ENCODE results near the gene KLHDC4. TPM values are rescaled to one million over a fixed set of nuclear protein-coding genes. Genes with fewer than 3 reads are reported as not detected.

The KLHDC4 gene
- total RNA-seq, 4 donors from 2014 or later, result 39.4 to 125 (median 63.6) TPM

DNA sequence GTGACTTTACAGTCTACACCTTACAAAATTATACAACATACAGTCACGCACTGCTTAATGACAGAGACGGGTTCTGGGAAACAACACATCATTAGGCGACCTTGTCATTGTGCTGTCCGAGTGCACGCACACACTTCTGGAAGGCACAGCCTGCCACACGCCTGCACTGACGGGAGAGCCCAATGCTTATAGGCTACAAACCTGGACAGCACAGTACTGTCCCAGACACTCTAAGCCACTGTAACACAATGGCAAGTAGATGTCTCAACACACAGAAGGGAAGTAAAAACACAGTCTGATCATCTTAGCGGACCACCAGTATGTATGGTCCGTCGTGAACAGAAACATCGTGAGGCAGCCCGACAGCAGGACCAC, 29.8 kb downstream of the KLHDC4 start:
- TF ChIP-seq, protein P1, sequence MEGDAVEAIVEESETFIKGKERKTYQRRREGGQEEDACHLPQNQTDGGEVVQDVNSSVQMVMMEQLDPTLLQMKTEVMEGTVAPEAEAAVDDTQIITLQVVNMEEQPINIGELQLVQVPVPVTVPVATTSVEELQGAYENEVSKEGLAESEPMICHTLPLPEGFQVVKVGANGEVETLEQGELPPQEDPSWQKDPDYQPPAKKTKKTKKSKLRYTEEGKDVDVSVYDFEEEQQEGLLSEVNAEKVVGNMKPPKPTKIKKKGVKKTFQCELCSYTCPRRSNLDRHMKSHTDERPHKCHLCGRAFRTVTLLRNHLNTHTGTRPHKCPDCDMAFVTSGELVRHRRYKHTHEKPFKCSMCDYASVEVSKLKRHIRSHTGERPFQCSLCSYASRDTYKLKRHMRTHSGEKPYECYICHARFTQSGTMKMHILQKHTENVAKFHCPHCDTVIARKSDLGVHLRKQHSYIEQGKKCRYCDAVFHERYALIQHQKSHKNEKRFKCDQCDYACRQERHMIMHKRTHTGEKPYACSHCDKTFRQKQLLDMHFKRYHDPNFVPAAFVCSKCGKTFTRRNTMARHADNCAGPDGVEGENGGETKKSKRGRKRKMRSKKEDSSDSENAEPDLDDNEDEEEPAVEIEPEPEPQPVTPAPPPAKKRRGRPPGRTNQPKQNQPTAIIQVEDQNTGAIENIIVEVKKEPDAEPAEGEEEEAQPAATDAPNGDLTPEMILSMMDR (IDR thresholded peaks at IDR 0.05), result no peak
- no peak for TF ChIP-seq POLR2A (IDR thresholded peaks at IDR 0.05)
- no peaks in the 10 kb centered on the region for H3K9me3 ChIP-seq

DNA sequence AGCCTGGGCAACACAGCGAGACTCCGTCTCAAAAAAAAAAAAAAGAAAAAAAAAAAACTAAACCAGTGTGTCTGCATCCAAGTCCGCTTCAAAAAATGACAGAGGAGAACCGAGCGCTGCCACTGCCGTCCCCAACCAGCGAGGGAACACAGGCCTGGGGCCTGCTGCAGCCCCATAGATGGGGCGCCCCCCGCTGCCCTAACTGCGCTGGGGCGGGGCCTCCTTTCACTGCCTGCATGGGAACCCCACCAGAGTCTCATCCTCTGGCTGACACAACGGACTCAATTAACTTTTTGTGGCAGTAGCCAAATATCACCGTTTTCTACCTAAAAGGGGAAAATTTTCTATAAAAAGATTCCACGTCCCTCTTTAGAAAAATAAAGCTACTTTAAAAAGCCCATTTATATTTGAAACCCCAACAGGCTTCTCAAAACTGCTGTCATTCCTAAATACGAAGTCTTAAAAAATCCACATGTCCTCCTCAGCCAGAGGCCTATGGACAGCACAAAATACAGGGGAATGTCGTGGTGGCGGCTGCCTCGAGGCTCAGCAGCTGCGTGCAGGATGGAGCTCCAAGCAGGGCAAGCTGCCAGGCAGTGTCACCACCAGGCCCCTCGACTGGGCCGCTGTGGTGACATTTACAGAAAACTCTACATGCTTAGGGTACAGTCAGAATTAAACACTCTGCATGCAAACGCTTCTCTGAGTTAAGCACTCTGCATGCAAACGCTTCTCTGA, 30.3 kb downstream of the KLHDC4 start:
- no peak for DNase-seq
- Histone ChIP-seq H3K4me3 (no peak overlapping the region), H3K4me1 (no peaks in the 10 kb centered on the region), H3K27me3 (no peaks in the 10 kb centered on the region), H3K27ac (no peak overlapping the region), H3K36me3 (peaks cover 0 to 13% (median 0%) of the 10 kb centered on the region in 3 donors), H3K9me3 (no peaks in the 10 kb centered on the region)
- no peak for TF ChIP-seq POLR2A (IDR thresholded peaks at IDR 0.05)
- TF ChIP-seq, protein P1 (IDR thresholded peaks at IDR 0.05), result no peak

More for the DNA sequence above, 29.8 kb downstream of the KLHDC4 start:
- Histone ChIP-seq H3K27me3 (no peaks in the 10 kb centered on the region), H3K36me3 (peaks cover 0 to 19% (median 0%) of the 10 kb centered on the region in 3 donors), H3K4me1 (no peaks in the 10 kb centered on the region), H3K4me3 (no peak overlapping the region), H3K27ac (no peak overlapping the region)
- no peak for DNase-seq

DNA sequence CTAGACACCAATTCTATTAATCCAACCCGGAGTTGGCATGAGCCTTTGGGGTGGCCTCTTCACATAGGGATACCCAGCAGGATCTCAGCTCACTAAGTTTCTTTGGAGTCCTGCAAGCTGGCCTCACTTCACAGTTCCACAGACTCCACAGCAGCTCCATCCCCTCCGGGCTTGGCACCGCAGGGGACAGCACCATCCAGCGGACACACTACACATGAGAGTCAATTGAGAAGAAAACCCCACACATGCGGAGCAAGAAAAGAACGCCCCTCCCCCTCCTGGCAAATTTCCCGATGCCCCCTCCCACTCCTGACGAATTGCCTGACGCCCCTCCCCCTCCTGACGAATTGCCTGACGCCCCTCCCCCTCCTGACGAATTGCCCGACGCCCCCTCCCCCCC, 31.1 kb downstream of the KLHDC4 start:
- peaks cover 0 to 13% (median 0%) of the 10 kb centered on the region in 3 donors for H3K36me3 ChIP-seq

DNA sequence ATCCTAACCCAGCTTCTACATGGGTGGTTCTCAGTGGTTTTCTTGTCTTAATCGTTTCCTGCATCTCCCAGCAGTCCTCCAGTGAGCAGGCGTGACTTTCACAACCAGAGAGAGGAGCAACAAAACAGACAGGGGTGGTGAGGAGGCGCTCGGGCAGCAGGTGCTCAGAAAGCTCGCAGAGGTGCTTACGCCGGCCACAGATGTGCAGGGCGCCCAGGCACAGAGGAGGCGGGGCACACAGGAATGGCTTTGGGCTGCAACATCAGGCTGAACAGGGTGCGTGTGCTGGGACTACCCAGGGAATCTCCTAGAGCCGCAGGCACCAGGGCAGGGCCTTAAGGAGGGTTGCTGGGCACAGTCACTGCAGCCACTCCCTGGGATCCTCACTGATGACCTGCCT, 32.6 kb downstream of the KLHDC4 start:
- no peak for TF ChIP-seq POLR2A (IDR thresholded peaks at IDR 0.05)
- TF ChIP-seq, protein P1 (IDR thresholded peaks at IDR 0.05), result no peak
- H3K9me3 ChIP-seq, result no peaks in the 10 kb centered on the region
- no peak overlapping the region for H3K4me3 ChIP-seq
- H3K36me3 ChIP-seq, result peaks cover 0 to 25% (median 0%) of the 10 kb centered on the region in 3 donors
- H3K4me1 ChIP-seq, result no peaks in the 10 kb centered on the region
- no peak for DNase-seq
- no peaks in the 10 kb centered on the region for H3K27me3 ChIP-seq
- H3K27ac ChIP-seq, result no peak overlapping the region

More for the DNA sequence above, 31.1 kb downstream of the KLHDC4 start:
- H3K4me3 ChIP-seq, result no peak overlapping the region
- TF ChIP-seq POLR2A (IDR thresholded peaks at IDR 0.05), result no peak
- TF ChIP-seq, protein P1 (IDR thresholded peaks at IDR 0.05), result no peak
- no peaks in the 10 kb centered on the region for H3K27me3 ChIP-seq
- H3K27ac ChIP-seq, result no peak overlapping the region
- no peaks in the 10 kb centered on the region for H3K4me1 ChIP-seq
- no peaks in the 10 kb centered on the region for H3K9me3 ChIP-seq
- DNase-seq, result no peak

DNA sequence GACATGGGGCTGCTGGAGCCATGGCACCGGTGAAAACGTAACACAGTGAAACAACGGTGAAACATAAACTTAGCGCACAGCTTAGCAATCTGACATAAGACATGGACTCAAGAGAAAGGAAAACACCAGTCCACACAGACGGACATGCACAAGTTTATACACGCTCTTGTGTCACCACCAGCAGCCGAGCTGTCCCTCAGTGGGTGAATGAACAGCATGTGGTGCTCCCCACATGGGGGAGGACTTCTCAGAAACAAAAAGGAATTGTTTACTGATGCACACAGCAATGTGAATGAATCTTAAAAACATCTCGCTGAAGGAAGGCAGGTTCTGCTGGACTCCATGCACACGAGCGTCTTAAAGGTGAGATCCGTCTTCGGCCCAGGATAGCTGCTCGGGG, 34.2 kb downstream of the KLHDC4 start:
- H3K27ac ChIP-seq, result no peak overlapping the region
- no peaks in the 10 kb centered on the region for H3K4me1 ChIP-seq
- peaks cover 0 to 37% (median 0%) of the 10 kb centered on the region in 3 donors for H3K36me3 ChIP-seq
- no peaks in the 10 kb centered on the region for H3K27me3 ChIP-seq
- no peak overlapping the region for H3K4me3 ChIP-seq
- no peaks in the 10 kb centered on the region for H3K9me3 ChIP-seq
- no peak for DNase-seq
- TF ChIP-seq POLR2A (IDR thresholded peaks at IDR 0.05), result no peak
- TF ChIP-seq, protein P1 (IDR thresholded peaks at IDR 0.05), result no peak
